GM10847 (cell line): ENCODE results near the gene TOM1L2.

Experiments used
- POLR2A ChIP-seq: IDR thresholded peaks from 2 replicates; pipeline ENCODE4 v1.6.1; 2011; ENCODE audit not compliant: insufficient read length; ENCODE audit errors: extremely low read depth

The TOM1L2 gene

GRCh38 chr17:17985153-17985552, 13.0 kb upstream of the TOM1L2 start:
- TF ChIP-seq POLR2A: no peak

GRCh38 chr17:17983776-17984175, 11.6 kb upstream of the TOM1L2 start:
- TF ChIP-seq POLR2A: no peak

- no peak for TF ChIP-seq POLR2A
Observed at GRCh38 chr17:17983376-17983775, 11.2 kb upstream of the TOM1L2 start.

- no peak for TF ChIP-seq POLR2A
Observed at GRCh38 chr17:17982801-17983200, 10.6 kb upstream of the TOM1L2 start.

- TF ChIP-seq POLR2A: no peak
Observed at GRCh38 chr17:17981330-17981729, 9.1 kb upstream of the TOM1L2 start.

- no peak for TF ChIP-seq POLR2A
Observed at GRCh38 chr17:17979778-17980177, 7.6 kb upstream of the TOM1L2 start.

GRCh38 chr17:17978481-17979424, 6.6 kb upstream of the TOM1L2 start:
- TF ChIP-seq POLR2A: no peak

- TF ChIP-seq POLR2A: no peak
Observed at GRCh38 chr17:17976931-17977570, 4.9 kb upstream of the TOM1L2 start.

- TF ChIP-seq POLR2A: no peak
Observed at GRCh38 chr17:17975436-17975835, 3.2 kb upstream of the TOM1L2 start.

GRCh38 chr17:17972952-17973254, 703 bp upstream of the TOM1L2 start:
- no peak for TF ChIP-seq POLR2A

- TF ChIP-seq POLR2A: no peak
Observed at GRCh38 chr17:17971431-17972125, 622 bp downstream of the TOM1L2 start.

- TF ChIP-seq POLR2A: no peak
Observed at GRCh38 chr17:17970699-17971430, 1.3 kb downstream of the TOM1L2 start.

GRCh38 chr17:17966399-17966798, 5.8 kb downstream of the TOM1L2 start:
- no peak for TF ChIP-seq POLR2A

- no peak for TF ChIP-seq POLR2A
Observed at GRCh38 chr17:17965152-17965721, 7.0 kb downstream of the TOM1L2 start.

GRCh38 chr17:17964710-17965109, 7.5 kb downstream of the TOM1L2 start:
- no peak for TF ChIP-seq POLR2A
